BLaER1 (cell line): ENCODE measurements around the gene MYBPHL.

Experiments
- H3K27ac ChIP-seq: shearing (Covaris generic); formaldehyde crosslinking; 2 replicates; pipeline ENCODE4 v1.8.1; 2022
- H3K27me3 ChIP-seq: shearing (Covaris generic); formaldehyde crosslinking; 2 replicates; pipeline ENCODE4 v1.8.1; 2022
- H3K36me3 ChIP-seq: shearing (Covaris generic); formaldehyde crosslinking; 2 replicates; pipeline ENCODE4 v1.8.1; 2022
- H3K4me1 ChIP-seq: shearing (Covaris generic); formaldehyde crosslinking; 2 replicates; pipeline ENCODE4 v1.8.1; 2022
- H3K4me2 ChIP-seq: shearing (Covaris generic); formaldehyde crosslinking; 2 replicates; pipeline ENCODE4 v1.8.1; 2022
- H3K4me3 ChIP-seq: shearing (Covaris generic); formaldehyde crosslinking; 2 replicates; pipeline ENCODE4 v1.8.1; 2022
- H3K9ac ChIP-seq: shearing (Covaris generic); formaldehyde crosslinking; 2 replicates; pipeline ENCODE4 v1.8.1; 2022
- H3K9me3 ChIP-seq: shearing (Covaris generic); formaldehyde crosslinking; 2 replicates; pipeline ENCODE4 v1.8.1; 2022
- H4K20me1 ChIP-seq: shearing (Covaris generic); formaldehyde crosslinking; 2 replicates; pipeline ENCODE4 v1.8.1; 2022
- Cebpa-rat ChIP-seq: shearing (Covaris generic); IDR thresholded peaks from 2 replicates; pipeline ENCODE4 v1.8.1; 2022

Gene MYBPHL

DNA sequence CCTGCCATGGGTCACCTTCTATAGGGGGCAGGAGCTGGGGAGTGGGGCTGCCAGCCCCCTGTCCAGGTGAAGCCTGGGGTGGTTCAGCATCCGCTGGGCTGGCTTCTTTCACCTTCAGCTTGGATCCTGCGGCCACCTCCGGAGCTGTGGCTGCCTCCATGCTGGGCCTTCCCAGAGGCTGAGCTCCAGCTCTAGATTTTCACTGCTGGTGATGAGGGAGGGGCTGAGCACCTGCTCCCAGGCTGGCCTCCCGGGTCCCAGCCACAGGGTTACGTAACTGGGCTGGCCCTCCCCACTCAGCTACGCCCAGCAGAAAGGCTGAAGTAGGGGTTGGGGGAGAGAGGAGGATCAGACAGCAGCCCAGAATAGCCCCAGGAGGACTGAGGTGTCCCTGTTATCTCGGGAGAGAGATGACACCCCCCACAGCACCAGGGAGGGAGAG lies at the start of gene MYBPHL:
TSS of gene MYBPHL (minus strand) at position 180 of the 442 bp plus-strand sequence. CDS start at position 160, 20 bp downstream.
- H3K36me3 ChIP-seq, result no peaks in the 10 kb centered on the region
- H4K20me1 ChIP-seq, result no peaks in the 10 kb centered on the region
- no peak within 1 kb of the TSS for H3K9ac ChIP-seq
- no peak within 1 kb of the TSS for H3K4me3 ChIP-seq
- H3K27ac ChIP-seq, result peak within 1 kb of the TSS; percentile 5; the same call in 1 of the 2 replicates
- H3K9me3 ChIP-seq, result no peaks in the 10 kb centered on the region
- H3K4me1 ChIP-seq, result peaks cover 30% of the 10 kb centered on the region
- peak within 1 kb of the TSS; percentile 68 for H3K4me2 ChIP-seq
- no peaks in the 10 kb centered on the region for H3K27me3 ChIP-seq
- TF ChIP-seq Cebpa-rat, result no peak

DNA sequence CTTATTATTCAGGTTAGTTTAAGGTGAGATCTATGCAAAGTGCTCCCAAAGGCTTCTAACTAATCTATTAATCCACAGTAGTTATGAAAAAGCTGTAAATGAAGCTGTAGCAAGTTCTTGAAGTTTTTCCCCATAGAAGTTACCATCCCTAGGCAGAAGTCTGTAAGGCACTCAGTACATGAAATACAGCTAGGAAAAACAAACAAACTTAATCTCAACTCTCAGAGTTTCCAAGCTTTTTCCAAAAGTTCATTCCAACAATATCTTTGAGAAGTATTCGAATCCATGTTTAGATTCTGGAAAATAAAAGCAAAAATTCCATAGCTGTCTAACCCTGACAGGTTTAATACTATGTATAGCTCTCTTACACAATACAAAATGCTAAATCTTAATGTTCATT lies 49.7 kb upstream of the MYBPHL start:
- no peak for TF ChIP-seq Cebpa-rat
- Histone ChIP-seq H3K9me3 (no peaks in the 10 kb centered on the region), H3K36me3 (no peaks in the 10 kb centered on the region)

DNA sequence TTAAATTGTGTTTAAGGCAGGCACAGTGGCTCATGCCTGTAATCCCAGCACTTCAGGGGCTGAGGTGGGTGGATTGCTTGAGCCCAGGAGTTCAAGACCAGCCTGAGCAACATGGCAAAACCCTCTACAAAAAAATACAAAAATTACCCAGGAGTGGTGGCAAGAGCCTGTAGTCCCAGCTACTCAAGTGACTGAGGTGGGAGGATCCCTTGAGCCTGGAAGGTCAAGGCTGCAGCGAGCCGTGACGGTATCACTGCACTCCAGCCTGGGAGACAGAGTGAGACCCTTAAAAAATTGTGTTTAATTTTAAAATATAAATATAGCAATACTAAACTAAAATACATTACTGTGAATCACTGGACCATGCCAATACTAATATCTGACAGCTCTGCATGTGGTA lies 48.1 kb upstream of the MYBPHL start:
- TF ChIP-seq Cebpa-rat, result no peak

More for the DNA sequence above, 49.7 kb upstream of the MYBPHL start:
- Histone ChIP-seq H4K20me1 (no peaks in the 10 kb centered on the region), H3K4me1 (no peaks in the 10 kb centered on the region), H3K27me3 (no peaks in the 10 kb centered on the region), H3K9ac (no peak overlapping the region), H3K4me3 (no peak overlapping the region), H3K4me2 (no peak overlapping the region), H3K27ac (no peak overlapping the region)

DNA sequence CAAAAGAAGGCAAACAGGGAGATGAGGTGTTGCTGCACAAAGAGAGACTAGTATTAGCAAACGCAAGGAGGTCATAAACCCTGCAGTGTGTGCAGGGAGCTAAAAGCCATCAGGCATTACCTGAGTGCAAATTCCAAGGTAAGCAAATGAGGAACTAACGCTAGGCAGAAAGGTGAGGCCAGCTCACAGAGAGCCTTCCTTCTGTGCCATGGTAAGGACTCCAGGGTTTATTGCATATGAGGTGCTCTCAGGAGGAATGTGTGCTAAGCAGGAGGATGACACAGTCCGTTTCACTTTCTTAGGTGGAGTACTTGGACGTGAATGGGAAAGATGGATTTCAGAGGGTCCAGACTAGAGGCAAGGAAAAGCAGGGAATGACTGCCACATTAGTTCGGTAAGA lies 44.6 kb upstream of the MYBPHL start:
- no peak overlapping the region for H3K4me2 ChIP-seq
- no peaks in the 10 kb centered on the region for H4K20me1 ChIP-seq
- no peaks in the 10 kb centered on the region for H3K9me3 ChIP-seq
- no peak overlapping the region for H3K27ac ChIP-seq
- H3K4me3 ChIP-seq, result no peak overlapping the region
- H3K36me3 ChIP-seq, result peaks cover 13% of the 10 kb centered on the region; the same call in 1 of the 2 replicates
- no peak overlapping the region for H3K9ac ChIP-seq
- no peaks in the 10 kb centered on the region for H3K4me1 ChIP-seq
- H3K27me3 ChIP-seq, result no peaks in the 10 kb centered on the region
- TF ChIP-seq Cebpa-rat, result no peak

More for the DNA sequence above, 48.1 kb upstream of the MYBPHL start:
- H3K9ac ChIP-seq, result no peak overlapping the region
- no peak overlapping the region for H3K4me3 ChIP-seq
- no peak overlapping the region for H3K27ac ChIP-seq
- H3K9me3 ChIP-seq, result no peaks in the 10 kb centered on the region
- peaks cover 13% of the 10 kb centered on the region; the same call in 1 of the 2 replicates for H3K36me3 ChIP-seq
- no peak overlapping the region for H3K4me2 ChIP-seq
- H3K4me1 ChIP-seq, result no peaks in the 10 kb centered on the region
- H3K27me3 ChIP-seq, result no peaks in the 10 kb centered on the region
- H4K20me1 ChIP-seq, result no peaks in the 10 kb centered on the region

- H3K36me3 ChIP-seq, result peaks cover 13% of the 10 kb centered on the region; the same call in 1 of the 2 replicates
- no peak overlapping the region for H3K27ac ChIP-seq
- TF ChIP-seq Cebpa-rat, result no peak
These were observed 43.8 kb upstream of the MYBPHL start for GRCh38 chr1:109350655-109351054.

GRCh38 chr1:109350182-109350581 lies 43.4 kb upstream of the MYBPHL start:
- Histone ChIP-seq H3K36me3 (peaks cover 13% of the 10 kb centered on the region; the same call in 1 of the 2 replicates), H3K4me1 (no peaks in the 10 kb centered on the region), H3K9me3 (no peaks in the 10 kb centered on the region), H3K27ac (no peak overlapping the region), H3K4me2 (no peak overlapping the region), H3K9ac (no peak overlapping the region), H4K20me1 (no peaks in the 10 kb centered on the region), H3K27me3 (no peaks in the 10 kb centered on the region), H3K4me3 (no peak overlapping the region)
- TF ChIP-seq Cebpa-rat, result no peak

More at GRCh38 chr1:109350655-109351054, 43.8 kb upstream of the MYBPHL start:
- Histone ChIP-seq H3K4me3 (no peak overlapping the region), H3K9ac (no peak overlapping the region), H3K4me1 (no peaks in the 10 kb centered on the region), H4K20me1 (no peaks in the 10 kb centered on the region), H3K9me3 (no peaks in the 10 kb centered on the region), H3K4me2 (no peak overlapping the region), H3K27me3 (no peaks in the 10 kb centered on the region)

DNA sequence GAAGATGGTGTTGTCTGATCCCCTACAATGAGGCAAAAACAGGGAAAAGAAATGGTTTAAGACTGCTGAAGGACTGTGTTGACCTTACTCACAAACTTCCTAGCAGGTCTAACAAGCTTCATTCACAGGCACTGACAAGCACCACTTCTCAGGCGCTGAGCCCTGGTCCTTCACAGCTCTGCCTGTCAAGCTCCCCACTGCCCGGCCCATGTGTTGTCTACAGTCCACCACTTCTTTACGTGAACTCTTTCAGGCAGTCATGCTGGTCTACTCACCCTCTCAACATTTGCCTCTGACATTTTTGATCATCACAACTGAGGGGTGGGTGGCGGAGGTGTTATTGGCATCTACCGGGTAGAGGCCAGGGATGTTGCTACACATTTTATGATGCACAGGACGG lies 40.7 kb upstream of the MYBPHL start:
- H3K36me3 ChIP-seq, result peaks cover 19% of the 10 kb centered on the region; the same call in 1 of the 2 replicates
- no peak overlapping the region for H3K4me2 ChIP-seq

DNA sequence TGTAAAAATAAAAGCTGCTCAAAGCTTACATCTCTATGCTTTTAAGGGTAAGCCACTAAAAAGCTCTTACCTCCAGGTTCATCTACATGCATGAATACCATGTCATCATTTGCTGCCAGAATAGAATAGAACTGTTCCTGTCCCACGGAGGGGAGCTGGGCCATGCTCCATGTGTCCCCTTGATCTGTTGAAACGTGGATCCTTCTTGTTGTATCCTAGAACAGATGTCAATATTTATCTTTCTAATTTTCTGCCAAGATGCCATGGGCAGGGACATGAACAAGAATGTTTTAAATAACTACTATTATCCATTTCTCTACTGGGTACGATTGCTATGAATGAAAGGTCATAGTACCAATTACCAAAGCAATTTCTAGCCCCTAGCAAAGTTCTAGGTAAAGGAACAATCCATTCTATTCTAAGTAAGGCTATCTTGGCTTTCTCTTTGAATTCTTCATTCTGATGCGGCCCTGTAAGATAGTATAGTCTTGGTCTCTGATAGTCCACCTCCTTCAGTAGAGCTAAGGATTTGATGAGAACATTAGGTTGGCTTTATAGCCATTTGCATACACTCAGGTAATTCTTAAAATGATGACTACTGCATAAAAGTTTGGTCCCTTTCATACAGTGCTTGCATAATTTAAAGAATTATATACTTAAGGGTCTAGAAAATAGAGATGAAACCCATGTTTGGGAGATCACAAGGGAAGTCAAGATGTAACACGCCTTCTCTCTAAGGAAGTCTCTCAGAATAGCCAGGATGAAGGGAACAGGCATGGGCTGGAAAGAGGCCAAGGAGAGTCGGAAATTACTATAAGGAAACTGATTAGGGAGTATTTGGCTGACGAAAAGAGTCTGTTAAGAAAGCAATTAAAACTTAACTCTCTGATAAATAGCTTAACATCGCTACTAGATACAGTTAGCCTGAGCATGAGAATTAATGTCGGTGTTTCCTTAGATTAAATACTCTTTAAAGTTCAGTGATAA lies 35.4 kb upstream of the MYBPHL start:
- no peak overlapping the region for H3K27ac ChIP-seq
- no peak overlapping the region for H3K9ac ChIP-seq
- H4K20me1 ChIP-seq, result no peaks in the 10 kb centered on the region
- H3K36me3 ChIP-seq, result peaks cover 27% of the 10 kb centered on the region
- H3K27me3 ChIP-seq, result no peaks in the 10 kb centered on the region
- H3K4me3 ChIP-seq, result no peak overlapping the region
- no peaks in the 10 kb centered on the region for H3K9me3 ChIP-seq
- no peak overlapping the region for H3K4me2 ChIP-seq
- TF ChIP-seq Cebpa-rat, result no peak
- no peaks in the 10 kb centered on the region for H3K4me1 ChIP-seq

More for the DNA sequence above, 40.7 kb upstream of the MYBPHL start:
- H3K27ac ChIP-seq, result no peak overlapping the region
- TF ChIP-seq Cebpa-rat, result no peak
- no peak overlapping the region for H3K9ac ChIP-seq
- no peak overlapping the region for H3K4me3 ChIP-seq
- H3K27me3 ChIP-seq, result no peaks in the 10 kb centered on the region
- no peaks in the 10 kb centered on the region for H3K9me3 ChIP-seq
- H4K20me1 ChIP-seq, result no peaks in the 10 kb centered on the region
- H3K4me1 ChIP-seq, result no peaks in the 10 kb centered on the region

DNA sequence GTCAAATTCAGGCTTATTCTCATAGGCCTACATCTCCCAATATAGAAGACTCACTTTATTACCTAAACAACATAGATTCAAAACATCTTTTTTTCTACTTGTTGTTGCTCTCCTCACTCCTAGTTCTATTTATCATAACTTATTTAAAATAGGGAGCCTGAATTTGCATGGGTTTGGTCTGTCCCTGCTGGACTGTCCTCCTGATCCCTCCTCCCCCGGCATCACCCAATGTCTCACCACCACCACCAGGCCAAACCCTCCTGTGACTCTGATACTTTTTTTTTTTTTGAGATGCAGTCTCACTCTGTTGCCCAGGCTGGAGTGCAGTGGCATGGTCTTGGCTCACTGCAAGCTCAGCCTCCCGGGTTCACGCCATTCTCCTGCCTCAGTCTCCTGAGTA lies 31.8 kb upstream of the MYBPHL start:
- H4K20me1 ChIP-seq, result no peaks in the 10 kb centered on the region
- no peak overlapping the region for H3K4me3 ChIP-seq
- H3K27me3 ChIP-seq, result no peaks in the 10 kb centered on the region
- no peak overlapping the region for H3K27ac ChIP-seq
- 0 out of 2 replicates have a peak, but pooled peaks cover 2% of the 10 kb centered on the region for H3K9me3 ChIP-seq
- no peak for TF ChIP-seq Cebpa-rat
- H3K4me1 ChIP-seq, result no peaks in the 10 kb centered on the region
- no peak overlapping the region for H3K9ac ChIP-seq
- peaks cover 38% of the 10 kb centered on the region for H3K36me3 ChIP-seq
- no peak overlapping the region for H3K4me2 ChIP-seq

GRCh38 chr1:109338091-109338490 lies 31.3 kb upstream of the MYBPHL start:
- H3K4me3 ChIP-seq, result no peak overlapping the region
- peaks cover 43% of the 10 kb centered on the region for H3K36me3 ChIP-seq
- H3K4me1 ChIP-seq, result no peaks in the 10 kb centered on the region
- no peak overlapping the region for H3K9ac ChIP-seq
- H3K27ac ChIP-seq, result no peak overlapping the region
- no peaks in the 10 kb centered on the region for H4K20me1 ChIP-seq
- no peaks in the 10 kb centered on the region for H3K27me3 ChIP-seq
- no peak for TF ChIP-seq Cebpa-rat
- no peak overlapping the region for H3K4me2 ChIP-seq
- H3K9me3 ChIP-seq, result 0 out of 2 replicates have a peak, but pooled peaks cover 7% of the 10 kb centered on the region
